GM21737 (cell line): ENCODE results near the gene WWOX.

Experiments
- ATAC-seq: cut with Tn5 transposase; IDR thresholded peaks from one replicate; pipeline ENCODE4 v1.9.1; 2021; ENCODE audit warnings: mild to moderate bottlenecking, moderate library complexity; ENCODE audit not compliant: unreplicated experiment

Gene WWOX

GRCh38 chr16:78743556-78743955, 644.1 kb downstream of the WWOX start:
- ATAC-seq, result no peak

- ATAC-seq, result no peak
Measured at GRCh38 chr16:78744099-78744498, 644.6 kb downstream of the WWOX start.

GRCh38 chr16:78744796-78745107, 645.3 kb downstream of the WWOX start:
- ATAC-seq, result no peak

- no peak for ATAC-seq
Measured at GRCh38 chr16:78745108-78746019, 645.9 kb downstream of the WWOX start.

- ATAC-seq, result no peak
Measured at GRCh38 chr16:78746718-78747117, 647.3 kb downstream of the WWOX start.

GRCh38 chr16:78748220-78748929, 648.9 kb downstream of the WWOX start:
- no peak for ATAC-seq

- ATAC-seq, result peak; percentile 75
Measured at GRCh38 chr16:78749745-78750268, 650.4 kb downstream of the WWOX start.

- no peak for ATAC-seq
Measured at GRCh38 chr16:78750611-78751010, 651.2 kb downstream of the WWOX start.

GRCh38 chr16:78751601-78752000, 652.1 kb downstream of the WWOX start:
- no peak for ATAC-seq

GRCh38 chr16:78754713-78755112, 655.3 kb downstream of the WWOX start:
- ATAC-seq, result no peak

- no peak for ATAC-seq
Measured at GRCh38 chr16:78755751-78756661, 656.6 kb downstream of the WWOX start.

GRCh38 chr16:78759596-78759995, 660.1 kb downstream of the WWOX start:
- no peak for ATAC-seq

- no peak for ATAC-seq
Measured at GRCh38 chr16:78760611-78761010, 661.2 kb downstream of the WWOX start.

GRCh38 chr16:78761427-78761826, 662.0 kb downstream of the WWOX start:
- ATAC-seq, result peak; percentile 75

GRCh38 chr16:78762222-78762621, 662.8 kb downstream of the WWOX start:
- ATAC-seq, result no peak

GRCh38 chr16:78763821-78764440, 664.5 kb downstream of the WWOX start:
- ATAC-seq, result no peak

GRCh38 chr16:78764478-78764877, 665.0 kb downstream of the WWOX start:
- ATAC-seq, result no peak

- ATAC-seq, result no peak
Measured at GRCh38 chr16:78768226-78768625, 668.8 kb downstream of the WWOX start.

- no peak for ATAC-seq
Measured at GRCh38 chr16:78768718-78769117, 669.3 kb downstream of the WWOX start.

GRCh38 chr16:78770353-78771091, 671.1 kb downstream of the WWOX start:
- peak; percentile 70 for ATAC-seq
